GM19099 (cell line): ENCODE data around the gene MYO18A.

Source experiments
- POLR2A ChIP-seq: IDR thresholded peaks from 3 replicates; pipeline ENCODE4 v1.6.1; 2011; ENCODE audit warnings: low read depth; ENCODE audit not compliant: insufficient read length; ENCODE audit errors: extremely low read depth

Gene MYO18A

GRCh38 chr17:29148257-29148789, 31.9 kb downstream of the MYO18A start:
- TF ChIP-seq POLR2A, result no peak

- TF ChIP-seq POLR2A, result no peak
Measured at GRCh38 chr17:29147682-29148081, 32.5 kb downstream of the MYO18A start.

GRCh38 chr17:29146369-29146972, 33.7 kb downstream of the MYO18A start:
- no peak for TF ChIP-seq POLR2A

GRCh38 chr17:29145289-29146073, 34.7 kb downstream of the MYO18A start:
- TF ChIP-seq POLR2A, result no peak

GRCh38 chr17:29143894-29144293, 36.3 kb downstream of the MYO18A start:
- TF ChIP-seq POLR2A, result no peak

GRCh38 chr17:29141514-29141876, 38.7 kb downstream of the MYO18A start:
- no peak for TF ChIP-seq POLR2A

GRCh38 chr17:29140631-29141513, 39.3 kb downstream of the MYO18A start:
- TF ChIP-seq POLR2A, result peak; percentile 24

GRCh38 chr17:29140051-29140621, 40.1 kb downstream of the MYO18A start:
- TF ChIP-seq POLR2A, result peak; percentile 71

GRCh38 chr17:29138971-29139691, 41.1 kb downstream of the MYO18A start:
- peak; percentile 31 for TF ChIP-seq POLR2A

GRCh38 chr17:29138184-29138955, 41.8 kb downstream of the MYO18A start:
- TF ChIP-seq POLR2A, result peak; percentile 28

GRCh38 chr17:29136998-29137730, 43.0 kb downstream of the MYO18A start:
- TF ChIP-seq POLR2A, result no peak

- no peak for TF ChIP-seq POLR2A
Measured at GRCh38 chr17:29135464-29135863, 44.7 kb downstream of the MYO18A start.
